Panc1 (cell line): ENCODE measurements around the gene DEFB118.

Experiments used
- CTCF ChIP-seq: fragments of 450-650 bp; IDR thresholded peaks from 2 replicates; pipeline ENCODE4 v1.5.1; 2017; ENCODE audit warnings: mild to moderate bottlenecking
- POLR2AphosphoS5 ChIP-seq: IDR thresholded peaks from 2 replicates; pipeline ENCODE4 v1.6.1; 2012; ENCODE audit warnings: mild to moderate bottlenecking, low read depth, low read length, moderate library complexity
- REST ChIP-seq, 2 experiments: IDR thresholded peaks; 2 replicates each; pipeline ENCODE4 v1.6.1; 2011 to 2012; ENCODE audit warnings: low read depth in 2 of 2, control low read depth in 1 of 2, low read length in 1 of 2, mild to moderate bottlenecking in 1 of 2, moderate library complexity in 1 of 2; ENCODE audit not compliant: insufficient read depth in 1 of 2
- SIN3A ChIP-seq: IDR thresholded peaks from 2 replicates; pipeline ENCODE4 v1.6.1; 2012; ENCODE audit warnings: low read depth, mild to moderate bottlenecking, low read length, moderate library complexity, borderline replicate concordance; ENCODE audit not compliant: insufficient read depth
- TCF7L2 ChIP-seq: IDR thresholded peaks from 2 replicates; pipeline ENCODE4 v1.6.1; 2011; ENCODE audit warnings: mild to moderate bottlenecking, low read depth, low read length, inconsistent platforms

- no peak for TF ChIP-seq CTCF
- TF ChIP-seq TCF7L2, result no peak
- TF ChIP-seq POLR2AphosphoS5, result no peak
- no peak for TF ChIP-seq SIN3A
- TF ChIP-seq REST (IDR thresholded peaks at IDR 0.05; ENCODE audit: insufficient read depth in 1 of 2, low read depth in 2 of 2, low read length in 1 of 2), result no peak
These were observed 37.7 kb downstream of the DEFB118 start, which contains the start of gene DEFB121 for GRCh38 chr20:31406115-31406514.
